ENCODE measurements around the gene NSUN5.

The NSUN5 gene

DNA sequence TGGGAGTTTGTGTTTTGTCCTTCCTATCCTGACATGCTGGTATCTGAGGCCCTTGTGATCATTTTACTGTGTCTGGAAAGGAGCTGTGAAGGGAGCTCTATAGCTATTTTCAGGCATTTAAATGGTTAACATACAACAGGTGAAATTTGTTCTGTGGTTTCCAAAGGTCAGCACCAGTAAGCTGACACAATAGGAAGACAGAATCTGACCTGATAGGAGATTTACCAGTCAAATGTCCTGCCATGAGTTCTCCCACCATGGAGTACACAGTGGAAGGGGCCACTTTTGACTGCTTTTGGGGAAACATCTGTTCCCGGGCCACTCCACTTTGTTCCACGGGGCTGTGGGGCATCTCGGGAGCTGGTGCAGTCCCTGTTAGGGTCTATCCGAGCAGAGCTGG lies 36.9 kb upstream of the NSUN5 start:
- DNase-seq (ENCODE audit: low read depth, low spot score) = no peak
- Histone ChIP-seq H3K4me1 (ENCODE audit: control insufficient read depth, insufficient read depth, low read length) (peaks cover 1% of the 10 kb centered on the region), H3K27ac (ENCODE audit: low read length) (no peak overlapping the region), H3K27me3 (ENCODE audit: control insufficient read depth, insufficient read depth, low read length) (no peaks in the 10 kb centered on the region), H3K36me3 (ENCODE audit: control insufficient read depth, insufficient read depth, low read length) (no peaks in the 10 kb centered on the region), H3K4me3 (ENCODE audit: low read length) (no peak overlapping the region), H3K9me3 (ENCODE audit: control insufficient read depth, insufficient read depth, low read length) (no peaks in the 10 kb centered on the region)
- no CpG with 5 or more reads among the region's 4 CpGs for WGBS (ENCODE audit: insufficient coverage, insufficient read length)

DNA sequence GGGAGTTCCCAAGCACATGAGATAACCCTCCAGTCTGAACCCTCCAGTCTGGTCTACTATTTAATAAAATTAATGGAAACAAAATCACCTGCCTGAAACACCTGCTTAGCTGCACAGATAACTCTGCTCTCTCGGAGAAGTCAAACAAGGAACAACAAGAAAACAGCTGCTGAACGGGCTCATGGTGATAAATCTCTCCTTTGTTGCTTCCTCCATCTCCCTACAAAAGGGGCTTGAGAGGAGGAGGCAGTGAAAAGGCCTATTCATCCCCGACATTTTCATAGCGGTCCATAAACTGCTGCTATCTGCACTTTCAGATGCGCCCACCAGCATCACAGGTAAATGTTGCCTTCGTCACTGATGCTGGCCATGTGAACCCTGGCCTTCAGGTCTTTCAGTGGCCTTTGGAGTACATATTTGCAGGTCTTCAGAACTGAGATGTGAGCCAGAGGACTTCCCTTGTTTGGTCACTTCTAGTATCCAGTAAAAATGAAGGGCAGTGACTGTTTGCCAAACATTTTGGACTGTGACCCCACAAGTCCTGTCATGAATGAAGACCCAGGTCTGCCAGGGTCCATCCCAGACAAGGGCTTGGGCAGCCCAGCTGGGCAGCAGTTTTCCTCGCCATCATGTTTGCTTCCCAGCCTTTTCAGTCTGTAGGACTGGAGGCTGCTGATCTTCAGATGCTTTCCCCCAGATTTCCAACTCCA lies 35.2 kb upstream of the NSUN5 start:
- peaks cover 1% of the 10 kb centered on the region for H3K4me1 ChIP-seq (ENCODE audit: control insufficient read depth, insufficient read depth, low read length)
- H3K4me3 ChIP-seq (ENCODE audit: low read length) = no peak overlapping the region
- no peak overlapping the region for H3K27ac ChIP-seq (ENCODE audit: low read length)
- no peaks in the 10 kb centered on the region for H3K9me3 ChIP-seq (ENCODE audit: control insufficient read depth, insufficient read depth, low read length)
- H3K36me3 ChIP-seq (ENCODE audit: control insufficient read depth, insufficient read depth, low read length) = no peaks in the 10 kb centered on the region
- no peaks in the 10 kb centered on the region for H3K27me3 ChIP-seq (ENCODE audit: control insufficient read depth, insufficient read depth, low read length)
- WGBS (ENCODE audit: insufficient coverage, insufficient read length) = no CpG with 5 or more reads among the region's 7 CpGs
- no peak for DNase-seq (ENCODE audit: low read depth, low spot score)

DNA sequence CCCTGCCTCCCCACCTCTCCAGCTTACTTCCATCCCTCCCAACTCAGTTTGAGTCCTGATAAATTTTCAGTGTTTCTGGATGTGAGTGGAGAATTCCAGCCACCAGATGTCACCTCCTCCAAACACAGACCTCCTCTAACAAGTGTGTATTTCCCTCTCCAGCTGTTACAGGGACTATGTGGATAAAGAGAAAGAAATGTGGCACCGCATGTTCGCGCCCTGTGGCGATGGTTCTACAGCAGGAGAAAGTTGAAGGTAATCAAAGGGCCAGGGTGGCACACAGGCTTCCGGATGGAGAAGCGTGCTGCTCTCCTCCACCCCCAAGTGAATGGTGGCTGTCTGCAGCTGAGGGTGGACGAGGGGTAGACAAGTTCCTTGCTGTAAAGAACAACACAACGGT lies 34.0 kb upstream of the NSUN5 start:
- no peak overlapping the region for H3K4me3 ChIP-seq (ENCODE audit: low read length)
- H3K27ac ChIP-seq (ENCODE audit: low read length) = no peak overlapping the region
- WGBS (ENCODE audit: insufficient coverage, insufficient read length) = no CpG with 5 or more reads among the region's 8 CpGs
- no peaks in the 10 kb centered on the region for H3K27me3 ChIP-seq (ENCODE audit: control insufficient read depth, insufficient read depth, low read length)
- no peak for DNase-seq (ENCODE audit: low read depth, low spot score)
- no peaks in the 10 kb centered on the region for H3K9me3 ChIP-seq (ENCODE audit: control insufficient read depth, insufficient read depth, low read length)
- H3K36me3 ChIP-seq (ENCODE audit: control insufficient read depth, insufficient read depth, low read length) = no peaks in the 10 kb centered on the region
- H3K4me1 ChIP-seq (ENCODE audit: control insufficient read depth, insufficient read depth, low read length) = peaks cover 1% of the 10 kb centered on the region

DNA sequence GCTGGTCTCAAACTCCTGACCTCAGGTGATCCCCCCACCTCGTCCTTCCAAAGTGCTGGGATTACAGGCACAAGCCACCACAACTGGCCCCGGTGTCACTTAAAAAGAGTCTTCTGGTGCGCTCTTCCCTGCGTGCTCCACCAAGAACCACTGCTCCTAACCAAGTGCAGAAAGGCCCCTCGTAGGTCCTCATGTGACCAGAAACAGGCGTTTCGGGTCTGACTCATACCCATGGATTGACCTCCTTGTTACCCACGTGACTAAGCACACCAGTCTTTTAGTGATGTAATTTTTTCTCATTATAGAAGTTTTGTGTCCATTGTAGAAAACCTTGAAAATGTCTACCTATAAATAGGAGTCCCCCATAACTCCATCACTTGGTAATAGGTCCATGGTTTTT lies 33.3 kb upstream of the NSUN5 start:
- no CpG with 5 or more reads among the region's 8 CpGs for whole genome bisulfite sequencing (ENCODE audit: insufficient coverage, insufficient read length)
- H3K9me3 ChIP-seq (ENCODE audit: control insufficient read depth, insufficient read depth, low read length) = no peaks in the 10 kb centered on the region
- peaks cover 1% of the 10 kb centered on the region for H3K4me1 ChIP-seq (ENCODE audit: control insufficient read depth, insufficient read depth, low read length)
- H3K27me3 ChIP-seq (ENCODE audit: control insufficient read depth, insufficient read depth, low read length) = no peaks in the 10 kb centered on the region; the same call in 1 of the 2 replicates
- no peak for DNase-seq (ENCODE audit: low read depth, low spot score)
- H3K27ac ChIP-seq (ENCODE audit: low read length) = no peak overlapping the region
- no peaks in the 10 kb centered on the region for H3K36me3 ChIP-seq (ENCODE audit: control insufficient read depth, insufficient read depth, low read length)
- no peak overlapping the region for H3K4me3 ChIP-seq (ENCODE audit: low read length)

DNA sequence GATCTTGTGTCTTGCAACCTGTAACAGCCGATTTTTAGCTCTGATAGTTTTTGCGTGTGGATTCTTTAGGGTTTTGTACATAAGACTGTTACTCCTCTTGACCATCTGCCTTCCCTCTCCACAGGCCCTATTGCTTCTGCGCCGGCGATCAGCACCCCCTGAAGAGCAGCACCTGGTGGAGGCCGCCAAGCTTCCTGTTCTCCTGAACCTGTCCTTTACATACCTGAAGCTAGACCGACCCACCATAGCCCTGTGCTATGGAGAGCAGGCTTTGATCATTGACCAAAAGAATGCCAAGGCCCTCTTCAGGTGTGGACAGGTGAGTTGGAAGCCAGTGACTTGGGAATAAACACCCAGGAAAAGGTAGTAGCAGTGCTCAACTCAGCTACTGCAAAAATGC lies 31.9 kb upstream of the NSUN5 start:
- no peaks in the 10 kb centered on the region; the same call in 1 of the 2 replicates for H3K27me3 ChIP-seq (ENCODE audit: control insufficient read depth, insufficient read depth, low read length)
- no peak overlapping the region for H3K4me3 ChIP-seq (ENCODE audit: low read length)
- no peak overlapping the region for H3K27ac ChIP-seq (ENCODE audit: low read length)
- no peaks in the 10 kb centered on the region for H3K9me3 ChIP-seq (ENCODE audit: control insufficient read depth, insufficient read depth, low read length)
- H3K36me3 ChIP-seq (ENCODE audit: control insufficient read depth, insufficient read depth, low read length) = no peaks in the 10 kb centered on the region
- H3K4me1 ChIP-seq (ENCODE audit: control insufficient read depth, insufficient read depth, low read length) = peaks cover 1% of the 10 kb centered on the region
- no peak for DNase-seq (ENCODE audit: low read depth, low spot score)
- WGBS (ENCODE audit: insufficient coverage, insufficient read length) = no CpG with 5 or more reads among the region's 7 CpGs

DNA sequence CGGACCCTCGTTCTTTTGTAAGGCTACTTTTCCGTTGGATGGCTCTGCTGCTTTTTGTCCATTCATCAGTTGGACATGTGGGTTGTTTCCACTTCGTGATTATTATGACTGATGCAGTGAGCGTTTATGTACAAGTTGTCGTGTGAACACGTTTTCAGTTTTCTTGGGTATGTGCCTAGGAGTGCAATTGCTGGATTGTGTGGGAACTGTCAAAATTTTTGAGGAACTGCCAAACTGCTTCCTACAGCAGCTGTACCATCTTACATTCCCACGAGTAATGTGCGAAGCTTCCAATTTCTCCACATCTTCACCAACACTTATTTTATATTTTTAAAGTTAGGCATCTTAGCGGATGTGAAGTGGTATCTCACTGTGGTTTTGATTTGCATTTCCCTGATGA lies 29.7 kb upstream of the NSUN5 start:
- no peaks in the 10 kb centered on the region; the same call in 1 of the 2 replicates for H3K27me3 ChIP-seq (ENCODE audit: control insufficient read depth, insufficient read depth, low read length)
- H3K27ac ChIP-seq (ENCODE audit: low read length) = no peak overlapping the region
- no peak overlapping the region for H3K4me3 ChIP-seq (ENCODE audit: low read length)
- peaks cover 1% of the 10 kb centered on the region for H3K4me1 ChIP-seq (ENCODE audit: control insufficient read depth, insufficient read depth, low read length)
- H3K36me3 ChIP-seq (ENCODE audit: control insufficient read depth, insufficient read depth, low read length) = no peaks in the 10 kb centered on the region
- no peaks in the 10 kb centered on the region for H3K9me3 ChIP-seq (ENCODE audit: control insufficient read depth, insufficient read depth, low read length)
- no CpG with 5 or more reads among the region's 10 CpGs for WGBS (ENCODE audit: insufficient coverage, insufficient read length)
- no peak for DNase-seq (ENCODE audit: low read depth, low spot score)

DNA sequence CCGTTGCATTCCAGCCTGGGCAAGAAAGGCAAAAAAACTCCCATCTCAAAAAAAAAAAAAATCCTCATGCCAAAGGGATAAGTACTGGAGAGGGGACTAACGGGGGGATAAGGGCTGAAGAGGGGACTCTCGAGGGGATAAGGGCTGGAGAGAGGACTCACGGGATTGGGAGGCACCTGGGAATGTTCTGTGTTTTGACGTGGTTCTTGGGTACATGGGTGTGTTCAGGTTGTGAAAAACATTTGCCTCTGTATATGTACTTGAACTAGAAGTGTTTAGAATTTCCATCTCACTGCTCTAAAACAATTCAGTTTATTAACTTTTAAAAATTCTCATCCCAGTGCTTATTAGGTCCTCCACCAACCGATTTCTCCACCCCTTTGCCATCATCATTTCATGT lies 23.8 kb upstream of the NSUN5 start:
- Histone ChIP-seq H3K27me3 (ENCODE audit: control insufficient read depth, insufficient read depth, low read length) (no peaks in the 10 kb centered on the region; the same call in 1 of the 2 replicates), H3K27ac (ENCODE audit: low read length) (no peak overlapping the region), H3K4me1 (ENCODE audit: control insufficient read depth, insufficient read depth, low read length) (peaks cover 3% of the 10 kb centered on the region; the same call in 1 of the 2 replicates), H3K9me3 (ENCODE audit: control insufficient read depth, insufficient read depth, low read length) (no peaks in the 10 kb centered on the region), H3K36me3 (ENCODE audit: control insufficient read depth, insufficient read depth, low read length) (no peaks in the 10 kb centered on the region), H3K4me3 (ENCODE audit: low read length) (no peak overlapping the region)
- WGBS (ENCODE audit: insufficient coverage, insufficient read length) = no CpG with 5 or more reads among the region's 6 CpGs
- DNase-seq (ENCODE audit: low read depth, low spot score) = no peak

DNA sequence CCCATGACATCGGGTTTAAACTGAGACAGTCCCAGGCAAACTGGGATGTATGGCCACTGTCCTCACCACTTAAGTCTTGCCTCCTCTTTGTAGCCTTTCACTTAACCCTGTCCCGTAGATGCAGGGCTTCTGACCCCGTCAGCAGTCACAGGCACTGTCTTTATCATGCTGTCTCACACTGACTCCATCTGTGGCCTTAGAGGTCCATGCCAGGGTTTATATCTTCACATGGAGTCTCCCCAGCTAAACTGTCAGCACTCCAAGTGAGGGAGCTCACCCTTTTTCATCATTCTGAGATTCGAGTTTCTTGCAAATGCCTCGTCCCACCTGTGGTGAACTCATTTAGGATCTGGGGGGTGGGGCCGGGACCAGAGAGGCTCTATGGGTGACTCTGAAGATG lies 22.1 kb upstream of the NSUN5 start:
- no peaks in the 10 kb centered on the region for H3K27me3 ChIP-seq (ENCODE audit: control insufficient read depth, insufficient read depth, low read length)
- no peak for DNase-seq (ENCODE audit: low read depth, low spot score)
- no CpG with 5 or more reads among the region's 6 CpGs for WGBS (ENCODE audit: insufficient coverage, insufficient read length)
- H3K4me1 ChIP-seq (ENCODE audit: control insufficient read depth, insufficient read depth, low read length) = peaks cover 3% of the 10 kb centered on the region; the same call in 1 of the 2 replicates
- no peak overlapping the region for H3K27ac ChIP-seq (ENCODE audit: low read length)
- H3K9me3 ChIP-seq (ENCODE audit: control insufficient read depth, insufficient read depth, low read length) = no peaks in the 10 kb centered on the region
- H3K4me3 ChIP-seq (ENCODE audit: low read length) = no peak overlapping the region
- H3K36me3 ChIP-seq (ENCODE audit: control insufficient read depth, insufficient read depth, low read length) = no peaks in the 10 kb centered on the region

DNA sequence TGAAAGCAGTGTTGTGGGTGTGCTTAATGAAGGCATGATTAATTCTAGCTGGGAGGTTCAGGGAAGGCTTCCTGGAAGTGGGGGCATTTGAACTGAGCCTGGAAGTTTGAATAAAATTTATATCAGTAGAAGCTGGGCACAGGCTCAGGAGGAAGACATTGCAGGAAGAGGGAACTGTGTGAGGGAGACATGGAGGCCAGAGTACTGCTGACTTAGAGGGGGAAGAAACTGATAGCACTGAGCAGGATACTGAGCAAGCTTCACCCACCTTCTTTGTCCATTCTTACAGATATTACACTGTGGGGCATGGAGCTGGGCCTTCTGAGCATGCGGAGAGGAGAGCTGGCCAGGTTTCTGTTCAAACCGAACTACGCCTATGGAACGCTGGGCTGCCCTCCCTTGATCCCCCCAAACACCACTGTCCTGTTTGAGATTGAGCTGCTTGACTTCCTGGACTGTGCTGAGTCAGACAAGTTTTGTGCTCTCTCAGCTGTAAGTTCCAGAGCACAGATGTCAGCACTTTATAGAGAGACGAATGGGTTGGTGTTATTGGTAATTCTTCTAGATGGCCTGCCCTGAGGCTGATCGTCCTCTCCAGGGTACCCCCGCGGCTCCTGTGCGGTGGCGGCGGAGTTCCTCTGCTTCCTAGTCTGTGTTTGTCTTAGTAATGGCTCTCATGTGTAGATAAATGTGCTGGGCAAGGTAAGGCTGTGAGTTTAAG lies 21.4 kb upstream of the NSUN5 start:
- no CpG with 5 or more reads among the region's 11 CpGs for WGBS (ENCODE audit: insufficient coverage, insufficient read length)
- DNase-seq (ENCODE audit: low read depth, low spot score) = no peak
- H3K9me3 ChIP-seq (ENCODE audit: control insufficient read depth, insufficient read depth, low read length) = no peaks in the 10 kb centered on the region
- no peaks in the 10 kb centered on the region for H3K36me3 ChIP-seq (ENCODE audit: control insufficient read depth, insufficient read depth, low read length)
- no peak overlapping the region for H3K4me3 ChIP-seq (ENCODE audit: low read length)
- H3K4me1 ChIP-seq (ENCODE audit: control insufficient read depth, insufficient read depth, low read length) = peaks cover 3% of the 10 kb centered on the region; the same call in 1 of the 2 replicates
- no peaks in the 10 kb centered on the region for H3K27me3 ChIP-seq (ENCODE audit: control insufficient read depth, insufficient read depth, low read length)
- no peak overlapping the region for H3K27ac ChIP-seq (ENCODE audit: low read length)

DNA sequence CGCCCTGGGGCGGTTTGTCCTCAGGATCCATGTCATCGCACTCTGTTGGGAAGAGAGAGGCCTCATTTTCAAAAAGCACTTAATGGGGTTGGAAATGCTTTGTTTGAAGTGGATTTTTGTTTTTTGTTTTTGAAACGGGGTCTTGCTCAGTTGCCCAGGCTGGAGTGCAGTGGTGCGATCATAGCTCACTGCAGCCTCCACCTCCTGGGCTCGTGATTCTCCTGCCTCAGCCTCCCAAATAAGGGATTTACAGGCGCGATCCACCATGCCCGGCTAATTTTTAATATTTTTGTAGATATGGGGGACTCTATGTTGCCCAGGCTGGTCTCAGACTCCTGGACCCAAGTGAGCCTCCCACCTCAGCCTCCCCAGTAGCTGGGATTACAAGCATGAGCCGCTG lies 20.1 kb upstream of the NSUN5 start:
- Histone ChIP-seq H3K27me3 (ENCODE audit: control insufficient read depth, insufficient read depth, low read length) (no peaks in the 10 kb centered on the region), H3K36me3 (ENCODE audit: control insufficient read depth, insufficient read depth, low read length) (no peaks in the 10 kb centered on the region), H3K27ac (ENCODE audit: low read length) (no peak overlapping the region), H3K9me3 (ENCODE audit: control insufficient read depth, insufficient read depth, low read length) (no peaks in the 10 kb centered on the region), H3K4me3 (ENCODE audit: low read length) (no peak overlapping the region), H3K4me1 (ENCODE audit: control insufficient read depth, insufficient read depth, low read length) (peaks cover 3% of the 10 kb centered on the region; the same call in 1 of the 2 replicates)
- DNase-seq (ENCODE audit: low read depth, low spot score) = no peak
- WGBS (ENCODE audit: insufficient coverage, insufficient read length) = no CpG with 5 or more reads among the region's 10 CpGs
